NCI-H2196 (cell line): ENCODE data around the gene PDE6B.
"Not testable (repeated sequence)": the region's sequence is repeated elsewhere in the genome, so short reads cannot be mapped to it uniquely, and the experiment has no call there.

Experiments used
- DNase-seq: peaks from one replicate; lab custom pipeline; 2025; ENCODE audit not compliant: unreplicated experiment; lab: John Stamatoyannopoulos, UW

The PDE6B gene

GRCh38 chr4:656436-657337, 31.3 kb downstream of the PDE6B start:
- DNase-seq: no peak

DNA sequence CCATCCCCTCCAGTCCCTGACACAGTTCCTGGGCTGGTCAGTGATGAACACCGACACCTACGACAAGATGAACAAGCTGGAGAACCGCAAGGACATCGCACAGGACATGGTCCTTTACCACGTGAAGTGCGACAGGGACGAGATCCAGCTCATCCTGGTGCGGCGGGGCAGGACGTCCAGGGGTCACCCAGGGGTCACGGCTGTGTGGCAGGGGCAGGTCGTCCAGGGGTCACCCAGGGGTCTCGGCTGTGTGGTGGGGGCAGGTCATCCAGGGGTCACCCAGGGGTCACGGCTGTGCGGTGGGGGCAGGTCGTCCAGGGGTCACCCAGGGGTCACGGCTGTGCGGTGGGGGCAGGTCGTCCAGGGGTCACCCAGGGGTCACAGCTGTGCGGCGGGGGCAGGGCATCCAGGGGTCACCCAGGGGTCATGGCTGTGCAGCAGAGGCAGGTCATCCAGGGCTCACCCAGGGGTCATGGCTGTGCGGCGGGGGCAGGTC, 32.0 kb downstream of the PDE6B start:
- no peak for DNase-seq

GRCh38 chr4:657834-658667, 32.7 kb downstream of the PDE6B start:
- DNase-seq: no peak

GRCh38 chr4:658681-659667, 33.6 kb downstream of the PDE6B start:
- no peak for DNase-seq

- no peak for DNase-seq
Measured at GRCh38 chr4:659851-660250, 34.5 kb downstream of the PDE6B start.

- no peak for DNase-seq
Measured at GRCh38 chr4:660401-660800, 35.0 kb downstream of the PDE6B start.

GRCh38 chr4:661231-661630, 35.9 kb downstream of the PDE6B start:
- DNase-seq: no peak

DNA sequence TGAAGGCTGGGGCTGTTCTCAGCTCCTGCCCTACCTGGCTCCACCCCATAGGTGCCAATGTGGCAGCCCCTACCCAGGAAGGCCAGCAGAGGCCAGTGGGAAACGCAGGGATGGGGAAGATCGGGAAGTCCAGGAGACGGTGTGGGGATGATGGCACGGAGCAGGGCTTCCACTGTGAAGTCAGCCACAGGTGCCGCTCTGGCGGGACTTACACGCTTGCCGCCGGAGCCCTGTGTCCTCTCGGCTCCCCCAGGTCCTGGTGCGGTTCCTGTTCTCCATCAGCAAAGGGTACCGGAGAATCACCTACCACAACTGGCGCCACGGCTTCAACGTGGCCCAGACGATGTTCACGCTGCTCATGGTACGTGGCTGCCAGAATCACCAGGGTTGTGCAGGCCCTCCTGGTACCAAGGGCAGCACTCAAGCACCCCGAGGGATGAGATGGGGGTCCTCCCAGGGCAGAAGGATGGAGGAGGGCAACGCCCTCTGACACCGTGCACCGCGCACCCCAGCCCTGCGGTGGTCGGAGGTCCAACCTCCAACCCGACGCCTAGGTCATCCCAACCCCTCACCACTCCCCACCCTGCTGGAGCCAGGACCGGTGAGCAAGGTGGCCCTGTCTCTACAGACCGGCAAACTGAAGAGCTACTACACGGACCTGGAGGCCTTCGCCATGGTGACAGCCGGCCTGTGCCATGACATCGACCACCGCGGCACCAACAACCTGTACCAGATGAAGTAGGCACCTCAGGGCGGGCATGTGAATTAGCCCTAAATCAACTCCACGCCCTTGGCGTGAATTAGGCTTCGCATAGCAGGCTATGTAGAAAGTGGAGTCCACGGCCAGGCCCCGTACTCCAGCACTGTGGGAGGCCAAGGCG, 36.7 kb downstream of the PDE6B start:
- no peak for DNase-seq

GRCh38 chr4:663046-663437, 37.7 kb downstream of the PDE6B start:
- no peak for DNase-seq

- DNase-seq: no peak
Measured at GRCh38 chr4:663438-664428, 38.4 kb downstream of the PDE6B start.

DNA sequence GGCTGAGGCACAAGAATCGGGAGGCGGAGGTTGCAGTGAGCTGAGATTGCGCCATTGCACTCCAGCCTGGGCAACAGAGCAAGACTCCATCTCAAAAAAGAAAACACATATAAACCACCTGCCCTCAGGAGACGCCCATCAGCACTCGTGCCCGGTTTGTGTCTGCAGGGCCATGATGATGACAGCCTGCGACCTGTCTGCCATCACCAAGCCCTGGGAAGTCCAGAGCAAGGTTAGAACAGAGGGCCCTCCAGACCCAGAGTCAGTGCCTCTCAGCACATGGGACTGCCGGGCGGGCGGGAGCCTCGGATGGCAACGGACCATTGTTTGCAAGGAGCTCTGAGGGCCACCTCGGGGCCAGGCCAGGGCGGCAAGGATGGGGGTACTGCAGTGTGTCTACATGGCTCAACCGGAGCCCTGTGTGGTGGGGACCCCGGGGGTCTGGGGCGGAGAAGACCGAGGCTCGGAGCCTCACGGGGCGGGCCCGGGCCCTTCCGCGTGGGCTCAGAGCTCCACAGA, 39.4 kb downstream of the PDE6B start:
- DNase-seq: no peak

- no peak for DNase-seq
Measured at GRCh38 chr4:665381-665750, 40.0 kb downstream of the PDE6B start.

- DNase-seq: no peak
Measured at GRCh38 chr4:665751-666435, 40.5 kb downstream of the PDE6B start.

DNA sequence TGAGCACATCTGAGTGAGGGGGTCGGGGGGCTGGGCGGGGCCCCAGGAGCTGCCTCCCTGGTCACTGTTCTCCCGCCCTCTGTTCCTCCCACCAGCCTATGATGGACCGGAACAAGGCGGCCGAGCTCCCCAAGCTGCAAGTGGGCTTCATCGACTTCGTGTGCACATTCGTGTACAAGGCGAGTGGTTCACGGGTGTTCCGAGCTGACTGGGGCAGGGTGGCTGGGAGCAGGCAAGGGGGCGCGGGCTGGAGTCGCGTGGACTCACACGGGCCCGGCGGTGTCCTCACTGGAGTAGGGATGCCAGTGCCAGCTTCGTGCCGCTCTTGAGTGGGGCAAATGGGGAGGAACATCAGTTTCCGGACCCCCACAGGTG, 41.0 kb downstream of the PDE6B start:
- no peak for DNase-seq

GRCh38 chr4:666822-667544, 41.6 kb downstream of the PDE6B start:
- no peak for DNase-seq

DNA sequence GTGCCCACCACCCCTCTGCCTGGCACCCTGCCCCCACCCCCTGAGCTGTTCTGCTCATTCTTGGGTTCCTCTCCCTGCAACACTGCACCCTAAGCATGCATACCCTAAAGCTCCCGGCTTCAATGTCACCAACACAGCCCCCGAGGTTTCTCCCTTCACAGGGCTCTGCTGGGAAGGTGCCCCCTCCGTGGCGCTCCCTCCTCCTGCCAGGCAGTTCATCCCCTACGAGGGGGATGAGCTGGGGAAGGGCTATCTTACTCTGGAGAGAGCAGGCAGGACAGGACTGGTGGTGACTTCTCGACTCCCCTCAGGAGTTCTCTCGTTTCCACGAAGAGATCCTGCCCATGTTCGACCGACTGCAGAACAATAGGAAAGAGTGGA, 42.2 kb downstream of the PDE6B start:
- no peak for DNase-seq

GRCh38 chr4:668219-668618, 42.8 kb downstream of the PDE6B start:
- DNase-seq: not testable (repeated sequence)
